HEK293T (cell line): ENCODE data around the gene PRIMPOL.

Source experiments
- CTBP1 ChIP-seq: fragments of 450-650 bp; IDR thresholded peaks from 2 replicates; pipeline ENCODE4 v1.6.1; 2016; ENCODE audit warnings: borderline replicate concordance
- HDGF ChIP-seq: fragments of 450-650 bp; IDR thresholded peaks from 2 replicates; pipeline ENCODE4 v1.6.1; 2017; ENCODE audit warnings: antibody characterized with exemption, borderline replicate concordance
- NFRKB ChIP-seq: fragments of 450-650 bp; IDR thresholded peaks from 2 replicates; pipeline ENCODE4 v1.6.1; 2016; ENCODE audit warnings: mild to moderate bottlenecking, moderate library complexity
- PKNOX1 ChIP-seq: fragments of 450-650 bp; IDR thresholded peaks from 2 replicates; pipeline ENCODE4 v1.6.1; 2016
- TARDBP ChIP-seq: fragments of 450-650 bp; IDR thresholded peaks from 2 replicates; pipeline ENCODE4 v1.6.1; 2016

- TF ChIP-seq TARDBP (no peak), PKNOX1 (no peak), NFRKB (no peak), CTBP1 (no peak), HDGF (no peak)
These were observed 11.4 kb downstream of the PRIMPOL start for GRCh38 chr4:184660978-184661377.
